ENCODE data around the gene INPP5A.
A peak's percentile ranks its signal among the peaks of the same experiment; 100 is the strongest.
"Not testable (repeated sequence)": the region's sequence is repeated elsewhere in the genome, so short reads cannot be mapped to it uniquely, and the experiment has no call there.

Gene INPP5A

DNA sequence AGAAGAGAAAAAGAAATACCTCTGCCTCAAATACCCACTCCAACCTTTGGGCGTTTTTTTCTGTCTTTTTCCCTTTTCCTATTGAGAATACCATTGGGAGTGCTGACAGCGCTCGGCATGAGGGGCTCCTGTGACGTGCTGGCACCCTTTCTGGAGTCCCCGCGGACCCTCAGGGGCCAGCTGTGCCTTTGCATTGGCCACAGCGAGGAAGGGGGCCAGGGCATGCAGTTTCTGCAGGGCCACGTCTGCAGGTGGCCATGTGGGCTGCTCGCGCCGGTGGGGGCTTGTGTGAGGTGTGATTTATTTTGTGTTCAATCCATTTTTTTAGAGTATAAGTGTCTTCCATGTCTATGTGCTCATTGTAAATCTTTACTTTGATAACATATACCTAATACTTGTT is 57.4 kb downstream of the INPP5A start:
- Mint-ChIP-seq H3K27me3 (no peaks in the 10 kb centered on the region), H3K27ac (peak overlapping the region; percentile 98), H3K4me3 (peak overlapping the region; percentile 41), H3K36me3 (peaks cover 10% of the 10 kb centered on the region), H3K4me1 (peaks cover 54% of the 10 kb centered on the region), H3K9me3 (peaks cover 2% of the 10 kb centered on the region)
- no peak for ATAC-seq (ENCODE audit: low read depth)
- DNase-seq (ENCODE audit: low spot score in 2 of 2), result no peak

GRCh38 chr10:132595854-132596253 is 58.3 kb downstream of the INPP5A start:
- no peaks in the 10 kb centered on the region for H3K27me3 Mint-ChIP-seq
- H3K4me1 Mint-ChIP-seq, result peaks cover 57% of the 10 kb centered on the region
- H3K27ac Mint-ChIP-seq, result peak overlapping the region; percentile 98
- peaks cover 7% of the 10 kb centered on the region for H3K9me3 Mint-ChIP-seq
- ATAC-seq (ENCODE audit: low read depth) (no peak), DNase-seq (ENCODE audit: low spot score in 2 of 2) (no peak)
- peaks cover 16% of the 10 kb centered on the region for H3K36me3 Mint-ChIP-seq
- no peak overlapping the region for H3K4me3 Mint-ChIP-seq

DNA sequence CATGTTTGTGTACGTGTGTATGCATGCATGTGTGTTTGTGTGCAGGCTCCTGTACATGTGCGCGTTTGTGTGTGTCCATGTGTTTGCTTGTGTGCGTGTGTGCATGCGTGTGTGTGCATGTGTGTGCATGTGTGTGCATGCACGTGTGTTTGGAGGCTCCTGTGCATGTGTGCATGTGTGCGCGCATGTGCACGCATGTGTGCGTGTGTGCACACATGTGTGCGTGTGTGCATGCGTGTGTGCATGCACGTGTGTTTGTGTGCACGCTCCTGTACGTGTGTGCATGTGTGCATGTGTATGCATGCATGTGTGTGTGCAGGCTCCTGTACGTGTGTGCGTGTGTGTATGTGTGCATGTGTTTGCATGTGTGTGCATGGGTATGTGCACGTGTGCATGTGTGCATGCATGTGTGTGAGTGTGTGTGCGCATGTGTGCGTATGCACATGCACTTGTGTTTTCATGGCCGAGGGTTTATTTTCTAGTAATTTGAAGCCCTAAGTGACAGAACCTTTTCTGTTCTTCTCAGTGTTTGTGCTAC is 59.2 kb downstream of the INPP5A start:
- Mint-ChIP-seq H3K9me3 (peaks cover 13% of the 10 kb centered on the region), H3K36me3 (peaks cover 21% of the 10 kb centered on the region), H3K4me3 (no peak overlapping the region), H3K27me3 (no peaks in the 10 kb centered on the region), H3K4me1 (peaks cover 55% of the 10 kb centered on the region), H3K27ac (no peak overlapping the region)
- ATAC-seq (ENCODE audit: low read depth) (no peak), DNase-seq (ENCODE audit: low spot score in 2 of 2) (no peak)

DNA sequence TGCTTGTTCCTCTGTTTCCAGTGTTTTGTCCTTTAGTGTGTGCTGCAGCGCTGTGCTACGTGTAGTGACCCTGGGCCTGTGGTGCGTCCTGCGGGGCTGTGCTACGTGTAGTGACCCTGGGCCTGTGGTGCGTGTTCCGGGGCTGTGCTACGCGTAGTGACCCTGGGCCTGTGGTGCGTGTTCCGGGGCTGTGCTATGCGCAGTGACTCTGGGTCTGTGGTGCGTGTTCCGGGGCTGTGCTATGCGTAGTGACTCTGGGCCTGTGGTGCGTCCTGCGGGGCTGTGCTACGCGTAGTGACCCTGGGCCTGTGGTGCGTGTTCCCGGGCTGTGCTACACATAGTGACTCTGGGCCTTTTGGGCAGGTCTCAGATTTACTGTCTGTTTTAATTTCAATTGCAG is 60.1 kb downstream of the INPP5A start:
- peaks cover 53% of the 10 kb centered on the region for H3K4me1 Mint-ChIP-seq
- peaks cover 21% of the 10 kb centered on the region for H3K36me3 Mint-ChIP-seq
- H3K27ac Mint-ChIP-seq, result no peak overlapping the region
- DNase-seq (ENCODE audit: low spot score in 2 of 2) (no peak), ATAC-seq (ENCODE audit: low read depth) (no peak)
- no peak overlapping the region for H3K4me3 Mint-ChIP-seq
- peaks cover 13% of the 10 kb centered on the region for H3K9me3 Mint-ChIP-seq
- H3K27me3 Mint-ChIP-seq, result no peaks in the 10 kb centered on the region

GRCh38 chr10:132599023-132599618 is 61.5 kb downstream of the INPP5A start:
- Mint-ChIP-seq H3K36me3 (peaks cover 22% of the 10 kb centered on the region), H3K4me1 (peaks cover 44% of the 10 kb centered on the region), H3K9me3 (peaks cover 11% of the 10 kb centered on the region), H3K27ac (peak overlapping the region; percentile 53)
- DNase-seq (ENCODE audit: low spot score in 2 of 2); H3K4me3 Mint-ChIP-seq; H3K27me3 Mint-ChIP-seq; ATAC-seq (ENCODE audit: low read depth): not testable (repeated sequence)

GRCh38 chr10:132599732-132600131 is 62.1 kb downstream of the INPP5A start:
- H3K27me3 Mint-ChIP-seq, result no peaks in the 10 kb centered on the region
- peaks cover 11% of the 10 kb centered on the region for H3K9me3 Mint-ChIP-seq
- H3K36me3 Mint-ChIP-seq, result peaks cover 26% of the 10 kb centered on the region
- H3K4me1 Mint-ChIP-seq, result peaks cover 45% of the 10 kb centered on the region
- H3K4me3 Mint-ChIP-seq, result no peak overlapping the region
- peak overlapping the region; percentile 60 for H3K27ac Mint-ChIP-seq
- no peak for ATAC-seq (ENCODE audit: low read depth)
- no peak for DNase-seq (ENCODE audit: low spot score in 2 of 2)

GRCh38 chr10:132600416-132600815 is 62.8 kb downstream of the INPP5A start:
- Mint-ChIP-seq H3K36me3 (peaks cover 26% of the 10 kb centered on the region), H3K9me3 (peaks cover 11% of the 10 kb centered on the region), H3K27me3 (no peaks in the 10 kb centered on the region), H3K4me3 (no peak overlapping the region), H3K4me1 (peaks cover 44% of the 10 kb centered on the region), H3K27ac (peak overlapping the region; percentile 60)
- DNase-seq (ENCODE audit: low spot score in 2 of 2), result no peak
- no peak for ATAC-seq (ENCODE audit: low read depth)

DNA sequence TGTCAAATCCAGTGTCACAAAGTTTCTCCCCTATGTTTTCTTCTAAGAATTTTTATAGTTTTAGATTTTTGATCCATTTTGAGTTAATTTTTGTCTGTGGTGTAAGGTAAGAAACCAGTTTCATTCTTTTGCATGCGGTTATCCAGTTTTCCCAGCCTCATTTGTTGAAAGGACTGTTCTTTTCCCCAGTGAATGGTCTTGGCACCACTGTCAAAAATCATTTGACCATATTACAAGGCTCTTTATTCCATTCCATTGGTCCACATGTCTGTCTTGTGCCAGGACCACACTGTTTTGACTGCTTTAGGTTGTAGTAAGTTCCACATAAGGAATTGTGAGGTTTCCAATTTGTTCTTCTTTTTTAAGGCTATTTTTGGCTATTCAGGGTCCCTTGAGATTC is 64.0 kb downstream of the INPP5A start:
- no peak overlapping the region for H3K4me3 Mint-ChIP-seq
- peaks cover 26% of the 10 kb centered on the region for H3K36me3 Mint-ChIP-seq
- peaks cover 11% of the 10 kb centered on the region for H3K9me3 Mint-ChIP-seq
- H3K27ac Mint-ChIP-seq, result no peak overlapping the region
- H3K4me1 Mint-ChIP-seq, result peaks cover 42% of the 10 kb centered on the region
- no peak for ATAC-seq (ENCODE audit: low read depth)
- no peak for DNase-seq (ENCODE audit: low spot score in 2 of 2)
- H3K27me3 Mint-ChIP-seq, result no peaks in the 10 kb centered on the region

- Mint-ChIP-seq H3K27me3 (no peaks in the 10 kb centered on the region), H3K27ac (no peak overlapping the region), H3K4me1 (peaks cover 33% of the 10 kb centered on the region), H3K4me3 (no peak overlapping the region), H3K36me3 (peaks cover 26% of the 10 kb centered on the region), H3K9me3 (peaks cover 11% of the 10 kb centered on the region)
- ATAC-seq (ENCODE audit: low read depth) (no peak), DNase-seq (ENCODE audit: low spot score in 2 of 2) (no peak)
Observed at GRCh38 chr10:132602614-132603013, 65.0 kb downstream of the INPP5A start.

DNA sequence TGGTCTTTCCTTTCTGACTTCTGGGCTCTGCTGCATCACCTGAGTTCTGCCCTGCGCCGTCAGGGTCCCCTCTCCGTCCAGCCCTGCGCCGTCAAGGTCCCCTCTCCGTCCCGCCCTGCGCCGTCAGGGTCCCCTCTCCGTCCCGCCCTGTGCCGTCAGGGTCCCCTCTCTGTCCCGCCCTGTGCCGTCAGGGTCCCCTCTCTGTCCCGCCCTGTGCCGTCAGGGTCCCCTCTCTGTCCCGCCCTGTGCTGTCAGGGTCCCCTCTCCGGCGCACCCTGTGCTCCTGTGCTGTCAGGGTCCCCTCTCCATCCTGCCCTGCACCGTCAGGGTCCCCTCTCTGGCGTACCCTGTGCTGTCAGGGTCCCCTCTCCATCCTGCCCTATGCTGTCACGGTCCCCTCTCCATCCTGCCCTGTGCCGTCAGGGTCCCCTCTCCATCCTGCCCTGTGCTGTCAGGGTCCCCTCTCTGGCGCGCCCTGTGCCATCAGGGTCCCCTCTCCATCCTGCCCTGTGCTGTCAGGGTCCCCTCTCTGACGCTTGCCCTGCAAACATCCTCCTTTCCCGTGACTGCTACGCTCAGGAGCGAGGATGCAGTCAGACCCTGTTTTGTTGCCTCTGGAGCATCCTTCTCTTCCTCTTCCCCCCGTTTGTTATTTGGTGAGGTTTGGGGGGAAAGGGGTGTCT is 66.4 kb downstream of the INPP5A start:
- H3K4me1 Mint-ChIP-seq, result peaks cover 29% of the 10 kb centered on the region
- no peaks in the 10 kb centered on the region for H3K27me3 Mint-ChIP-seq
- H3K4me3 Mint-ChIP-seq, result no peak overlapping the region
- DNase-seq (ENCODE audit: low spot score in 2 of 2) (no peak), ATAC-seq (ENCODE audit: low read depth) (no peak)
- H3K27ac Mint-ChIP-seq, result peak overlapping the region; percentile 40
- H3K9me3 Mint-ChIP-seq, result peaks cover 11% of the 10 kb centered on the region
- H3K36me3 Mint-ChIP-seq, result peaks cover 22% of the 10 kb centered on the region

DNA sequence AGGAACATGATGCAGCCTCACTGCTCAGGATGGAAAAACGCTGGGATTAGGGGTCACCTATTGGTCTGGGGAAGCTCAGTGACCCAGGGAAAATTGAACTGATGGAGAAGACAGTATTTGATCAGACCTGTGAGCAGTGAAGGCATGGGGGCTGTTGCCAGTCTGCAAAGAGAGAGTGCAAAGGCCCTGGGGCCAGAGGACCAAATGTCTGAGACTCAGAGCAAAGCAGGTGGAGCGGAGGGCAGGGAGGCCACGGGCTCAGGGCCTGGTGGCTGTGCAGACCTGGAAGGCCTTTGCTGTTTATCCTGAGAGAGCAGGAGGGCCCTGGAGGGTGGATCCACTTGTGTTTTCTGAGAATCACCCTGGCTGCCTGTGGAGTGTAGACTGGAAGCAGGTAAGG is 67.1 kb downstream of the INPP5A start:
- no peaks in the 10 kb centered on the region for H3K27me3 Mint-ChIP-seq
- DNase-seq (ENCODE audit: low spot score in 2 of 2) (no peak), ATAC-seq (ENCODE audit: low read depth) (no peak)
- H3K4me3 Mint-ChIP-seq, result no peak overlapping the region
- peak overlapping the region; percentile 40 for H3K27ac Mint-ChIP-seq
- H3K9me3 Mint-ChIP-seq, result peaks cover 11% of the 10 kb centered on the region
- peaks cover 25% of the 10 kb centered on the region for H3K36me3 Mint-ChIP-seq
- H3K4me1 Mint-ChIP-seq, result peaks cover 32% of the 10 kb centered on the region

DNA sequence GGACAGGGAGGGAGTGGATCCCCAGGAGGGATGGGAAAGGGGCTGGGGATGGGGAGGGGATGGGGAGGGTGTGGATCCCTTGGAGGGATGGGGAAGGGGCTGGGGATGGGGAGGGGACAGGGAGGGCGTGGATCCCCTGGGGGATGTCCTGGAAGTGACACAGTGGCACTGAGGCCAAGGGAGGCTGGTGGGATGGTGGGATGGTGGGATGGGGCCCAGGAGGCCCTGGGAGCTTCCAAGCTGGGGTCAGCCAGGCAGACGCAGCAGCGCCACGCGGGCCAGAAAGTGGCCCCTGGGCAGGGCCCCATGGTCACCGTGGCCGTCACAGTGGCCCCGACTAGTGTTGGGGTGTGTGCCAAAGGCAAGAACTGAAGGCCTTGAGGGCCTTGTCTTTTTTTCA is 67.8 kb downstream of the INPP5A start:
- Mint-ChIP-seq H3K4me3 (no peak overlapping the region), H3K4me1 (peaks cover 28% of the 10 kb centered on the region), H3K27me3 (no peaks in the 10 kb centered on the region), H3K36me3 (peaks cover 21% of the 10 kb centered on the region), H3K9me3 (peaks cover 7% of the 10 kb centered on the region), H3K27ac (peak overlapping the region; percentile 65)
- DNase-seq (ENCODE audit: low spot score in 2 of 2) (no peak), ATAC-seq (ENCODE audit: low read depth) (no peak)

DNA sequence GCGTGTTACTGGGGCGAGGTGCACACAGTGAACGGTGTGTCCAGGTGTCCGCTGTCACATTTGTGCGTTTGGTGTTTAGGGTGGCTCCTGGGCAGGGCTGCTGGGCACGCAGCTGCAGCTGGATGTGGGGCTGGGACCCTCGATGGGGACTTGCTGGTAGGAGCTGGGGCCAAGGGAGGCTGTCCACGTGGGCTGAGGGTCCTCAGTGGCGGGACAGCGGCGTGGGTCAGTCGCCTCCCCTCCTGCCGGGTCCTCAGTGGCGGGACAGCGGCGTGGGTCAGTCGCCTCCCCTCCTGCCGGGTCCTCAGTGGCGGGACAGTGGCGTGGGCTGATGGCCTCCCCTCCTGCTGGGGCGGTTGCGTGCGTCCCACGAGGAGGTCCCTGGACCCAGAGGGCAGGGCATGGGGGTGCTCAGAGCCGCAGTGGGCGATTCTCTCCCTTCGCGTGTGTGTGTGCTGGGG is 68.5 kb downstream of the INPP5A start:
- Mint-ChIP-seq H3K4me1 (peaks cover 30% of the 10 kb centered on the region), H3K36me3 (peaks cover 16% of the 10 kb centered on the region), H3K27ac (peak overlapping the region; percentile 65), H3K4me3 (no peak overlapping the region), H3K9me3 (peaks cover 4% of the 10 kb centered on the region), H3K27me3 (no peaks in the 10 kb centered on the region)
- DNase-seq (ENCODE audit: low spot score in 2 of 2), result no peak
- ATAC-seq (ENCODE audit: low read depth), result no peak

DNA sequence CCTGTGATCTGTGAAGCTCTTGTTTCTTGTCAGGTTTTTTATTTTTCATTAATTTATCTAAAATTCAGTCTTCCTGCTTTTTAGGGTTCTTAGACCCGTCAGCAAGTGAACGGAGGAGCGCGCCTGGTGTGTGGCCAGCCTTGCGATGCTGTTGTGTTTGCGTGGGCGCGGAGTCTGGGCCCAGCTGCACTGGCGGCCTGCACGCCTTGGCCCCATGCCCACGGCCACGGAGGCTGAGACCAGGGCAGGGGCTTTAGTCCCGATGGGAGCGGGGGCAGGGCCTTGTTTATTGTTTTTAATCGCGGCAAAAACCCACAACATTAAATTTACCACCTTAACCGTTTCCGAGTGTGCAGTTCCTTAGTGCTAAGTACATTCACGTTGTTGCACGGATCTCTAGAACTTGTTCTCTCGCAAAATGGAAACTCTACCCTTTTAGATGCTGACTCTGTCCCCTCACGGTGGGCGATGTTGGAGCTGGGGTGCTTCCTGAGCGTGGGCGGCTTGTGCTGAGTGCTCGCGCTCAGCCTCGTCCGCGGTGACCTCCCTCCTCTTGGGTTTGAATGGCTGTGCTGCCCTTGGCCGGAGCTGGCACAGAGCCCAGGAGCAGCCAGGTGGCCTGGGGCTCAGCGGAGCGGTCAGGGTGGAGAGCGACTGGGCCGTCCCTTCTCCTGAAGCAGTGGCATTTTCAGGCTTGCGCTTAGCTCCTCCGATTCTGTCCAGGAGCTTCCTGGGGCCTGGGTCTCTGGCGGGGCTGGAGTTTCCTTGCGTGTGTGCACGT is 69.1 kb downstream of the INPP5A start:
- Mint-ChIP-seq H3K27me3 (no peaks in the 10 kb centered on the region), H3K4me3 (no peak overlapping the region), H3K4me1 (peaks cover 32% of the 10 kb centered on the region), H3K36me3 (peaks cover 12% of the 10 kb centered on the region), H3K27ac (no peak overlapping the region), H3K9me3 (no peaks in the 10 kb centered on the region)
- no peak for ATAC-seq (ENCODE audit: low read depth)
- DNase-seq (ENCODE audit: low spot score in 2 of 2), result no peak
